NCI-H1092 (cell line): ENCODE data around the gene TNRC6B.
"Not testable (repeated sequence)": the region's sequence is repeated elsewhere in the genome, so short reads cannot be mapped to it uniquely, and the experiment has no call there.

Experiments
- DNase-seq: peaks from one replicate; lab custom pipeline; 2025; lab: John Stamatoyannopoulos, UW

TNRC6B gene

GRCh38 chr22:40364431-40364830 lies 186.7 kb downstream of the TNRC6B start:
- DNase-seq, result no peak

GRCh38 chr22:40366068-40366467 lies 188.3 kb downstream of the TNRC6B start:
- DNase-seq, result no peak

GRCh38 chr22:40367342-40367741 lies 189.6 kb downstream of the TNRC6B start:
- DNase-seq, result no peak

- DNase-seq, result no peak
These were observed 190.3 kb downstream of the TNRC6B start for GRCh38 chr22:40368016-40368415.

- no peak for DNase-seq
These were observed 191.1 kb downstream of the TNRC6B start for GRCh38 chr22:40368836-40369235.

- DNase-seq, result no peak
These were observed 196.8 kb downstream of the TNRC6B start for GRCh38 chr22:40374567-40374966.

GRCh38 chr22:40376149-40376548 lies 198.4 kb downstream of the TNRC6B start:
- no peak for DNase-seq

GRCh38 chr22:40377931-40378330 lies 200.2 kb downstream of the TNRC6B start:
- DNase-seq, result no peak

GRCh38 chr22:40378448-40378847 lies 200.7 kb downstream of the TNRC6B start:
- DNase-seq, result not testable (repeated sequence)

- no peak for DNase-seq
These were observed 203.7 kb downstream of the TNRC6B start for GRCh38 chr22:40381461-40381860.

GRCh38 chr22:40383905-40384304 lies 206.2 kb downstream of the TNRC6B start:
- no peak for DNase-seq

- no peak for DNase-seq
These were observed 207.5 kb downstream of the TNRC6B start for GRCh38 chr22:40385036-40385782.
